GM18870 (cell line): ENCODE measurements around the gene MEIOB.

Experiments used
- ATAC-seq: cut with Tn5 transposase; IDR thresholded peaks from one replicate; pipeline ENCODE4 v1.9.1; 2021; ENCODE audit warnings: moderate library complexity; ENCODE audit not compliant: unreplicated experiment

The MEIOB gene

DNA sequence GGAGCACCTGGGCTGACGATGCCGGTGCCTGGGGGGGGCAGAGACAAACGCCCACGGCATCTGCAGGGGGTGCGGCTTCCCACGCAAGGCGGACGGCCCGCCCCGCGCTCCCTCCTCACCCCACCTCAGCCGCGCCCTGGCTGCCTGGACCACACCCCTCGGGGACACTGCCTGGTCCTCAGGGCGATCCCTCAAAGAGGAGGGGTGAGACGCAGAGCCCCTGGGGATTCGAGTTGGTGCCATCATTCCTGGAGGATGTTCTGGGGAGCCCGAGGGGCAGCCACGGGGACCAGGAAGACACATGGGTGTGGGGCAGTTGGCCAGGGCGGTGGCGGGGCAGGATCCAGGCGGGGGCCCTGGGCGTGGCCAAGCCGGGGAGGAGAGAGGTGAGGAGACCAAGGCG is 82.3 kb downstream of the MEIOB start:
- ATAC-seq = no peak

DNA sequence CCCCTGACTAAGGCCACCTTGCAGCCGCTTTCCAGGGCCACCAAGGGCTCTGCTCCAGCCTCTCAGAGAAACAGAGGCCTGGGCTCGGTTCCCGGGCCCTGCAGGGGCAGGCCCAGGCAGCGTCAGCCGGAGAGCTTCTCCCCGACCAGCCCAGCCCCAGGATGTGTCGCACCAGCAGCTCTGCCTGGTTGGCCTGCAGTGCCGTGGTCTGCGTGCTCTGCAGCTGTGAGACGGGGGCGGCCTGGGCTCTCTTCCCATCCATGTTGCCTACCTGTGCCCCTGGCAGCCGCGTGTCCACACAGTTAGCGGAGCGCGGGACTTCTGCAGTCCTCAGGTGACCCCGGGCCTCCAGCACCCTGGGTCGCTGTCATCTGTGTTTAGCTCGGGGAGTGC is 83.3 kb downstream of the MEIOB start:
- ATAC-seq = no peak

DNA sequence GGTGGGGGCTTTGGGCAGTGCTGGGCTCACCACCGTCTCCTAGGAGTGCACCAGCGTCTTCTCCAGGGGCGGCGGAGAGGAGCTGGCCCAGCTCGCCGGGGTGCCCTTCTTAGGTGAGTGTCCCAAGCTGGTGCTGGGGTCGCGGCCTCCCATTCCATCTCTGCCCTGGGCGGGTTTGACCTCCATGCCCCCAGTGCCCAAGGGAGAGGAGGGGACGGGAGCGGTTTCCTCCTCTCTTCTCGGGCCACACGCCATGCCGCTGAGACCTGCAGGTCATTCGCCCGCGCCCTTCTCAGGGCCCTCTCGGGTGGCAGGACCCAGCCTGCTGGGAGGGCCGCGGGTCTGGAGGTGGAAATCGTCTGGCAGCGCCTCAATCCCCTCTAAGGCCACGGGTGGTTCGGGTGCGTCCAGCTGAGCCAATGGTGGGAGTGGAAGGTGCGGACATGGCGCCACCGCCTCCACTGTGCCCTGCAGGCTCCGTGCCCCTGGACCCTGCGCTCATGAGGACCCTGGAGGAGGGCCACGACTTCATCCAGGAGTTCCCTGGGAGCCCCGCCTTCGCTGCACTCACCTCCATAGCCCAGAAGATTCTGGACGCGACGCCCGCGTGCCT is 83.8 kb downstream of the MEIOB start:
- ATAC-seq = no peak

DNA sequence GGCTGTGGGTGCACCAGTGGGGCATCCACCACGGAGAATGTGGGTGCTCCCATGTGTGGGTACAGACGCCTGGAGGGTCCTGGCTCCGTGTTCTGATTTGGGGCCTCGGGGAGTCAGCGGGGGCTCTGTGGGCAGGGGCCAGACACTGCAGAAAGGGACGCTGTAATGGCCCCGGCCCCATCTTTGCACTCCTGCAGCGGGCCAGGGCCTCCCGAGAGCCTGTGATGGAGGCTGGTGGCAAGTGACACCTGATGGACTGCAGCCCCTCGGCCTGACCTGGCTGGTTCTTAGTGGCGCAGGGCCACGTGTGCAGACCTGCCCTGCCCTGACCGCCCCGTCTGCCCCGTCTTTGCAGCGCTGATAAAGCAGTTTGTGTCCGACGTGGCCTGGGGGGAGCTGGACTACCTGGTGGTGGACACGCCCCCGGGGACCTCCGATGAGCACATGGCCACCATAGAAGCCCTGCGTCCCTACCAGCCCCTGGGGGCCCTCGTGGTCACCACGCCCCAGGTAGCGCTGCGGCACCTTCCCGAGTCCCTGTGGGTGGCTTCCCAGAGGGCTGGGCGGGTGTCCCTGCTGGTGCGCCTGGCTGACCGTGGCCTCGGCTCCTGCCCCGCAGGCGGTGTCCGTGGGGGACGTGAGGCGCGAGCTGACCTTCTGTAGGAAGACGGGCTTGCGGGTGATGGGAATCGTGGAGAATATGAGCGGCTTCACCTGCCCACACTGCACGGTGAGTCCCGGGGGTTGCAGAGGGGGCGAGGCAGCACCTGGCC is 84.5 kb downstream of the MEIOB start:
- no peak for ATAC-seq

DNA sequence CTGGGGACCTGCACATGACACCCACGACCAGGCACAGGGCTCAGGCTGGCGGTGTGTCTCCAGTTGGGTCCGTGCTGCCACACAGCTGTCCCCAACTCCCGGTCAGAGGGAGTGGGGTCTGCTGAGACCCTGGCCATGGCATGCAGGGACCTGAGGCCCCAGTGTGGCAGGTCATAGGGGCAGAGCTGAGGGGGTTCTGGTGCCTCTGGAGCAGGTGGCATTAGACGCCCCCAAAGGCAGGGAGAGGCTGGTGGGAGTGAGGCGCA is 85.0 kb downstream of the MEIOB start:
- no peak for ATAC-seq

DNA sequence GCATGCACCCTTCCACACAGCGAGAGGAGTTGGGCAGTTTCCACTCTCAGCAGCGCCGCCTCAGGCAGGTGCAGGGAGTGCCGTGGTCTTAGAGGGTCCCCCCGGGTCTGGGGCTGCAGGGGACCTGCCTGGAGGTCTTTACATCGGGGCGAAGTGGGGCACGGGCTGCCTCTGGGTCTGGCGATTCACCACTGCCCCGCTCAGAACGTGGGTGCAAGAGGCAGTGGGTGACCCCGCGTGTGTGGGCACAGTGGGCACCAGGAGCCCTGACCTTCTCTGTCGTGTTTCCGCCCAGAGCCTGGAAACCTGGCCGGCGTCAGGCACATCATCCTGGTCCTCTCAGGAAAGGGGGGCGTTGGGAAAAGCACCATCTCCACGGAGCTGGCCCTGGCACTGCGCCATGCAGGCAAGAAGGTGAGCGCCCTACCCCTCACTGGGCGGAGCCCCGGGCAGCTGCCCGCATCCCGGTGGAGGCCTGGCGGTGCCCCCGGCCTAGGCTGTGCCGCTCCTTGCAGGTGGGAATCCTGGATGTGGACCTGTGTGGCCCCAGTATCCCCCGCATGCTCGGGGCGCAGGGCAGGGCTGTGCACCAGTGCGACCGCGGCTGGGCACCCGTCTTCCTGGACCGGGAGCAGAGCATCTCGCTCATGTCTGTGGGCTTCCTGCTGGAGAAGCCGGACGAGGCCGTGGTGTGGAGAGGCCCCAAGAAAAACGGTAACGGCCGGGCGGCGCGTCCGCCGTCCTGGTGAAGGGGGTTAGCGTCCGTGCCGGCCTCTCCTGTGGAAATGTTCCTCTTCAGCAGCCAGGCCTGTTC is 85.5 kb downstream of the MEIOB start:
- no peak for ATAC-seq

DNA sequence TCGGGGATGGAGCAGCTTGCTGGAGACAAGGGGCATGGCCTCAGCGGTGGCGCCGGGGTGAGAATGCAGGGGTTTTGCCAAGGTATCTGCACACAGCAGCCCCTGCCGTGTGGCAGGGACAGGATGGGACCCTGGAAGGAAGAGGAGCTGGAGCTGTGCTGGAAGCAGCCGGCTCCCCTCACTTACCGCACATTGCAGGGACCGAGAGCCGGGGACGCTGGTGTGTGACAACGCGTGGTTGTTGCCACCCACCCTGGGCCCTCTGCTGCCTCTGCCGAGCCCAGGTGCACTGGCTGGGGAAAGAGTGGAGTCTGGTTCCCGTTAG is 86.2 kb downstream of the MEIOB start:
- ATAC-seq = no peak

DNA sequence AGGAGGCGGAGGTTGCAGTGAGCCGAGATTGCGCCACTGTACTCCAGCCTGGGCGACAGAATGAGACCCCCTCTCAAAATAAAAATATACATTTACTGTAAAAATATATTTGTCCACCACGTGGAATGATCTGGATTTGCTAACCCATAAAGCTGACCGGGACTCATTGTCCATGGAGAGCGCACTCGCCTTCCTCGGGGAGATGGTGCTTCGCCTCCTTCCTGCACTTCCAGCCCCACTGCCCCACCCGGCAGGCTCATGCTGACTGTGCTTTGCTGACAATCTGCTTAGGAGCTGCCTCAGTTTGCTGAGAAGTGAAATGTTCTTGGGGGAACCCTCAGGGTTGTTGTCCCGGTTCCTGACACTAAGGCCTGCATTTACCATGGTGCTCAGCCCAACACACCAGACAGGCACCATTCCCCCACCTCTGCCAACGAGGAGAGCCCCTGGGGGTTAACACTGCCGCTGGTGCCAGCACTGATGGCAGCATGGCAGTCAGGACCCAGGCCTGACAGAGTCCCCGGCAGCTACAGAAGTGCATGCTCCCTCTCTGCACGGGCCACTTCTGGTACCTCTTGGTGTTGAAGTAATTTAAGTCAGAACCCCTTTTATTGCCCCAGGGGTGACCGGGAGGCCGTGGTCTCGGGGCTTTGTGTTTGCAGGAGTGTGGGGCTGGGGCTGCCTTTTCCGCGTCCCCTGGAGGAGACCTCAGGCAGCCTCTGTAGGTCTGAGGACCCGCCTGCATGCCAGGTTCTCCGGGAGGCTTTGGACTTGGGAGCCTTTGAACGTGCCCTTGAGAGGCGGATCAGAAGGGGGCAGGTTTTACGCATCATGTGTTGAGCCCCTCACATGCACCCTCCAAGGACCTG is 86.8 kb downstream of the MEIOB start:
- no peak for ATAC-seq
